UCSD-AML1 (cell line): ENCODE data around the gene RPS6KA5.
A peak's percentile ranks its signal among the peaks of the same experiment; 100 is the strongest.
"Not testable (repeated sequence)": the region's sequence is repeated elsewhere in the genome, so short reads cannot be mapped to it uniquely, and the experiment has no call there.

Source experiments
- DNase-seq: peaks from one replicate; lab custom pipeline; 2025; ENCODE audit not compliant: unreplicated experiment; lab: John Stamatoyannopoulos, UW

RPS6KA5 gene

DNA sequence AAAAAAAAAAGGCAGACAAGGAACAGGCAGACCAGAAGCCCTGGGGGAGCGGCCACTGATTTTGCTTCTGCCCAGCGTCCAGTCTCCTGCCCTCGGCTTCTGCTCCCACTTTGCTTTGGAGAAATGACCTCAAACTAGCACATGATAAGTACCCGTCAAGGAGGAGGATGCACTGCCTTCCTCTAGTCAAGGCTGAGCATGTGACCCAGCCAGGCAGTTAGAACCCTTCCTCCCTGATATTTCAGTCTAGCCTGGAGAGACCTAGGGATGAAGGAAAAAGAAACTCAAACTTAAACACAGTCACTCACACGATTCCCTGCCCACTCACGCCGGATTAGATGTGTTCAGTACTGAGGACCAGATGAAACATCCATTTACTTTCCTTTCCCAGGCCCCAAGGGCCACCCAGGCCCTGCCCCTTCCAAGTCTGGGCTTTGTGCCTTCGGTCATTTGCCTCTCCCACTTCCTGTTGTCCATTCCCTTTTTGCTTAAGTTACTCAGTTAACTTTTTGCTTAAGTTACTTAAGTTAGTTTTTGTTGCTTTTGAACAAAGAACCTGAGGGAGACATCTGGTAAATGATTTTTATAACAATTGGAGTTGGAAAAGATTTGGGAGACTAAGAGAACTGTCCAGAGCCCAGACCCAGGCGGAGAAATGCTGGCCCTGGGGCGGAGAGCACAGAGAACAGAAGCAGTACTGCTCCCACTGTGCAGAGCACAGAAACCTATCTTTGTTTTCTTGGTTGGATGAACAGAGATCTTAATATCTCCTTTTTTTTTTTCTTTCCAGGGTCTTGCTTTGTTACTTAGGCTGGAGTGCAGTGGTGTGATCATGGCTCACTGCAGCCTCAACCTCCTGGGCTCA lies 221.2 kb downstream of the RPS6KA5 start:
- DNase-seq, result no peak

DNA sequence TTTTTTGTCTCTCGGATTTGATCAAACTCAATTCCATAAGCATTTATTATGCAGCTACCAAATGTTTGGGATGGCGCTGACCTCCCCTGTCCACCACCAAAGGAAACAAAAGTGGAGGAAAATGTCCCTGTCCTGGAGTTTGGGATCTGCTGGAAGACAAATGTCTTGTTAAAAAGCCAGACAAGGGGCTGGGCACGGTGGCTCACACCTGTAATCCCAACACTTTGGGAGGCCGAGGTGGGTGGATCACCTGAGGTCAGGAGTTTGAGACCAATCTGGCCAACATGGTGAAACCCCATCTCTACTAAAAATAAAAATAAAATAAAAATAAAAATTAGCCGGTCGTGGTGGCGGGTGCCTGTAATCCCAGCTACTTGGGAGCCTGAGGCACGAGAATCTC lies 221.9 kb downstream of the RPS6KA5 start:
- not testable (repeated sequence) for DNase-seq

DNA sequence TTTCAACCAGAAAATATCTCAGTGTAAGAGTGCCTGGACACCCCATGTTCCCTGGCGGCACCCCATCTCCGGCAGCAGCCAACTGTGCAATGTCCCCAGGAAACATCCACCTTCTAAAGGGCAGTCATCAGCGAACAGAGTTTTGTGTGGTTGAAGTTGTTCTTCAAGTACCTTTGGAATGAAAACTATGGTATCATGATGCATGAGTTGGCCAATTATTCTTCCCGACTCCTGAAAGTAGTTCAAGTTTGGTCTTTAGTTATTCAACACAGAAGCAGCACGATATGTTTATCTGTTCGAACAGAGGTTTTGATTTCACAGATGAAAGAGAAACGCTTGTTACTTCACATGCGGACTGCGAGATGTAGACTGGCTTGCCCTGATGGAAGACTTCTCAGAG lies 223.1 kb downstream of the RPS6KA5 start:
- no peak for DNase-seq

DNA sequence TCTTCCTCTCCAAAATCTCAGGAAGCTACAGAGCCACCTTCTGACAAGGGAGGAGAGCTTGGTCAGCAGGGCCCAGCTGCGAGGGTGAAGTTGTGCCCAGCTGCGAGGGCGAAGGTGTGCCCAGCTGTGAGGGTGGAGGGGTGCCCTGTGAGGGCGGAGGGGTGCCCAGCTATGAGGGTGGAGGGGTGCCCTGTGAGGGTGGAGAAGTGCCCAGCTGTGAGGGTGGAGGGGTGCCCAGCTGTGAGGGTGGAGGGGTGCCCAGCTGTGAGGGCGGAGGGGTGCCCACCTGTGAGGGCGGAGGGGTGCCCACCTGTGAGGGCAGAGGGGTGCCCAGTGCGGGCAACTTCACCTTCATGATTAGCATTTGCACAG lies 223.8 kb downstream of the RPS6KA5 start:
- DNase-seq, result no peak

DNA sequence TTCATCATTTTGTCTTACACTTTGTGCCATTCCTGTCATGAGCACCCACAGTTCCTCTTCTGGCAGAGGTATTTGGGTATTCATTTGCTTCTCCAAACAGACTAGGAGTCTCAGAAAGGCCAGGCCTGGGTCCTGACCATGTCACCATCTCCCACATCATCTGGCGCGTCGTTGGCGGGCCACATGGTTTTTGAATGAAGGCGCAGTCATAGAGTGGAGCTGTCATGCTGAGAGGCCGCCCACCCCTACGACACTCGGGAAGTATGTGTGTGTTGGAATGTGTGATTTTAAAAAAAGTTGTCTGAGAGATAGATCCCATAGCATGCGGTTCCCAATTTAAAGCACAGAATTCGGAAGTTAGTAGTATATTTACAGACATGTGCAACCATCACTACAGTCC lies 228.6 kb downstream of the RPS6KA5 start:
- no peak for DNase-seq

DNA sequence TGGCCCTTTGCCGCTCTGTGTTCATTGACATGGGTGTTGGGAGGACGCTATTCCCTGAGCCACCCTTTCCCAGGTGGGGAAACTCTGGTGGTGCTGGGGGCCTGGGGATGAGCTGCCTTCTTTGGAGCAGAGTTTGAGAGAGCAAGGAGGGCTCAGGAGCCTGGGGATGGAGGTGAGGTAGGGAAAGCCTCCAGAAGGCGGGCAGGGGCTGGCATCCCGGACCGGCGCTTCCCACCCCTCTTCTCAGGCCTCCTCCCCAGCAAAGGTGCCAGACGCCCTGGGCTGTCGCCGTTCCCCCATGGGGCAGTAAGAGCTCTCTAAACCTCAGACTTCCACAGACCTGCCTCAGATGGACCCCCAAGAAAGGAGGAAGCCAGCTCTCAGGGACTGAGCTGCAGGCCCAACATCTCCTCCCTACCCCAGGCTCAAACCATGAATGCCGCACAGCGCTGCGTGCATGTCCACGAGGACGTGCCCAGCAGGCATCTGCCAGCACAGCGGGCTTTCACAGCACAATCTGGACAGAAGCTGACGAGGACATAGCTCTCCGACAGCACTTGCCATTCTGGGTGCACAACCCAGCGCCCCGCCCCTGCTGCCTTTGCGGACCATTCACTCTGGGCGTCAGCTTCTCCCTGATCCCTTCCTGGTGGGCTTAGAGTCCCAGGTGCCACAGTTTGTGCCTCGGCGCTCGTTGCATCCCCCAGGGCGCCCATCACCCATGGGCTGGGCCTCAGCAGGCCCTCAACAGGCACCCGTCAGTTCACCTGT lies 229.3 kb downstream of the RPS6KA5 start:
- DNase-seq, result no peak

DNA sequence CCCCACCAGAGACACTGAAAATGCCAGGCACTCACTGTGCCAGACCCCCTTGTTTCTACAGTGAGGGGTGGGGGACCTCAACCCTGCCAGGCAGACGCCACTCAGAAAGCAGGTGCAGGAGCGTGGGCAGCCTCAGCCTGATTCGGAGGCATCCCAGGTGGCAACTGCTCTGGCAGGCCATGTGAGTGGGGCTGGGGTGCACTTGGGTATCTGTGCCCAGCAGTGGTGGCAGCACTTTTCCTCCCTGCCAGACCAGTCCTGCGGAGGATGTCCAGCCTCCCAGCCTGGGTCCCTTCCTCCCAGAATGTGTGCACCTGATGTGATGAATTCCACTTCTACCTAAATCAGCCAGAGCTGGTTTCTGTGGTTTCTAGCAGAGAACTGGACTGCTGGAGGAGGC lies 230.8 kb downstream of the RPS6KA5 start:
- no peak for DNase-seq

DNA sequence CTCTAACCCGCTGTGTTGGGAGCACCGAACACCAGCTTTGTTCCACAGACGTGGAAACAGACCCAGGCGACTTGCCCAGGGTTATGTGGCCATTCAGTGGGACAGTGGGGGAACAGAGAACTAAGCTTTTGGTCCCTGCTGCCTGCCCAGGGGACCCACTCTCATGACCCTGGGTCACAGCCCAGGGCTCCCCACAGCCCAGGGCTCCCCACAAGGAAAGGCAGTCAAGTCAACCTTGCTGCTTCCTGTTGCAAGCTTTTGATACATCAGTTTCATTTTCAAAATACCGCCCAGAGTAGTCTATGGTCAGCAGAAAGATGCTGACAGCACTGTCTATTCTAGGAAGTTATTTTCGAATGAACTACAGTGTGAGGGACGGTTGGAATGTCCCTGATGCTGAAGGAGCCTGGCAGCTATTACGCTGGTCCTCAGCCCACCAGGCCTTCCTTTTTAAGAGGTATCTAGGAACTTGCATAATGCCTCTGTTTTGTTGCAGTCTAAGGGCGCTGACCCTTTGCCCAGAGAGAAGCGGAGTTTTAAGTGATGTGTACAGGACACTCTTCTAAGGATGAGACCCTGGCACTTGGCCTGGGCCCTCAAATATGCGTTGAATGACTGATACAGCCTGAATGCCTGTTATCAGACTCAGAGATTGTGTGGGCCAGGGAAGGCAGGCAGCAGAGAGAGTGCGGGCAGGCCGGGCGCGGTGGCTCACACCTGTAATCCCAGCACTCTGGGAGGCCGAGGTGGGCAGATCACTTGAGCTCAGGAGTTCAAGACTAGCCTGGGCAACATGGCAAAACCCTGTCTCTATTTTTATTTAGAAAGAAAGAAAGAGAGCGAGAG lies 231.6 kb downstream of the RPS6KA5 start:
- no peak for DNase-seq

DNA sequence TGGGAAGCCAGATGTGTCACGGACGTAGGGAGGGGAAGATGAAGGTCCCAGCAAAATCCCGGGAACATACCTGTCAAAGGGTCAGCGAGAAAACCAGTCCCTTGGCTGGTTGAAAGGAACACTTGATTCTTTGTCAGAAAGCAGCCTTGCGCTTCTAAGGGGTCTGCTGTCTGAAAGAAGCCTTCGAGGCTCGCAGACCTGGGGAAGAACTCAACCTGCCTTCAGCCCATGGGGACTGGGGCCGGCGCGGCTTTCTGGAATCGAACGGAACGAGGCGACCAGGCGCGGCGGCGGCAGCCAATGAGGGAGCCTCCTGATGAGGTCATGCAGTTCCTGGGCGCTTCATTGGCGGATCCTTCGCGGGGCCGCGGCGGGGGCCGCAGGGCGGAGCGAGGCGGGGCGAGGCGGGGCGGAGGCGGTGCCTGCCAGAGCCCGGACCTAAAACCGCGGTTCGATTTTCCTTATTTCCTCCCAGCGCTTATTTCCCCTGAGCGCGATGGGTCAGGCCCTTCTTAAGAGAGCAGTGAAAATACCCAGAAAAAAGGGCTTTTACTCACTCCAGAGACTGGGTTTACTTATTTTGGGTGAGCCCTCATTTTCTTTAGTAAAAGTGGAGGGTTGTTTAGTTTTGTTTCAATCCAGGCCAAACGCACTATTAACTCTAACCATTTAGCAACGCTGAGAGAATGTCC lies 232.4 kb downstream of the RPS6KA5 start:
- no peak for DNase-seq

DNA sequence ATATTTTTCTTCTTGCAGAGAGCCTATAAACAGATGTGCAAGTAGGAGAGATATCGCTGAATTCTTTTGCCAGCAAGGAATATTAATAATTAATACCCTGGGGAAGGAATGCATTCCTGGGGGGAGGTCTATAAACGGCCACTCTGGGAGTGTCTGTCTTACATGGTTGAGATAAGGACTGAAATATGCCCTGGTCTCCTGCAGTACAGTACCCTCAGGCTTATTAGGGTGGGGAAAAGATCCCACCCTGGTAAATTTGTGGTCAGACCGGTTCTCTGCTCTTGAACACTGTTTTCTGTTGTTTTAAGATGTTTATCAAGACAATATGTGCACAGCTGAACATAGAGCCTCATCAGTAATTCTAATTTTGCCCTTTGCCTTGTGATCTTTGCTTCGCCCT lies 236.9 kb downstream of the RPS6KA5 start:
- not testable (repeated sequence) for DNase-seq

DNA sequence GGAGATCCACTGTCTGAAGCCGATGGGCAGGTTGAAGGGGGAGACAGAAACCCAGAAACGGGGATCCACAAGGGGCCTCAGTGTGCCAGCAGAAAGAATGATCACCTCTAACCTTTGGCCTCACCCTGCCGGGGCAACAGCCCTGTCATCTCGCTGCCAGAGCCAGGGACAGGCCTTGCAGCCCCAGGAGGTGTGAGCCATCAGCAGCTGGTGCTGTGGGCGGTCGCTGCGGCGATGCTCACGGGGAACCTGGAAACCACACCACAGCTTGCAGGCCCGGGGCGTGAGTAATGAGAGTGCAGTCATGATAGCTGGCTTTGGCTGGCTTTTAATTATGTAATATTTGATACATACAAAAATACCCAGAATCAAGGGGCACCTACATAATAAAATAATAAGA lies 239.5 kb downstream of the RPS6KA5 start:
- no peak for DNase-seq

DNA sequence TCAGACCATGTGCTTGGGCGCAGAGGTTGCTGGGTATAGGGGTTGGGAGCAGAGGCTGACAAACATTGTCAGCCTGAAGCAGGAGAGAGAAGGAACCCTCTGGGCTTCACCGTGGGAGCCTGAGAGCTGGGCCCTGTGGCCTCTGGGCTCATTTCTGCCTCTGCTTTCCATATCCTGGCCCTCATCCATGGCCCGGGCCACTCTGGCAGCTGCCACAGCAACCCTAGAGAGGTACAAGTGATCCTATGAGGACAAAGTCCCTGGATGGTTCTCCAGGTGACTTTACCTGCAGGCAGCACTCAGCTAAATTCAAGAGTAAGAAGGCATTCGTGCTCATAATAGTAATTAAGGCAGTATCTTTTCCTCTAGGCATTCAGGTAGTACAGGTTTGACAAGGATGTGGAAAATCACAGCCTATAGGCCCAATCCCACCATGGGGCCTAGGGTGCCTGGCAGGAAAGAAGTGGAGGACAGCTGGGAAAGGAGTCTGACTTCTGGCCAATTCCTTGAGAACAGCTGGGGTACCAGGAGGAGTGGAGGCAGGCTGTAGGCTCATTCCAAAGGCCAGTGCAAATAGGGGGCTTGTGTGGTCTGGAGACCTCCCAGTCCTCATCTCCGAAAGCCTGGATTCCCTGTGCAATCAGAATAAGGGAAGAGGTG lies 240.6 kb downstream of the RPS6KA5 start:
- no peak for DNase-seq

DNA sequence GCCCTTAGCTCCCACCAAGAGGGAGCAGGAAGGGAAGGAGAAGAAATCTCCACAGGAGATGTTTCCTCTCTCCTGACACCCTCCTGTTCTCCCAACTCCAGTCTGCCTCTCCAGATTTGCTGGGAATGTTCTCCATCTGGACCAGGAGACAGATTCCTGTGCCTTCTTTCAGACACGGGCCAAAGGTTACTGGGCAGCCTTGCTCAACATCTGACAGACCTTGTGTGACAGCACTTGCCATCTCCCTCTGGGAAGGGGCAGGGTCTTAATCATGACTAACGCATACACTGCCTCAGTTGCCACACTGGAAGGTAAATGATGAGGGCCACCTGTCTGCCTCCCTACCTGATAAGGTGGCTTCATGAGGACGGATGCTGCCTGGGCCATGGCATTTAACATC lies 241.7 kb downstream of the RPS6KA5 start:
- DNase-seq, result no peak

DNA sequence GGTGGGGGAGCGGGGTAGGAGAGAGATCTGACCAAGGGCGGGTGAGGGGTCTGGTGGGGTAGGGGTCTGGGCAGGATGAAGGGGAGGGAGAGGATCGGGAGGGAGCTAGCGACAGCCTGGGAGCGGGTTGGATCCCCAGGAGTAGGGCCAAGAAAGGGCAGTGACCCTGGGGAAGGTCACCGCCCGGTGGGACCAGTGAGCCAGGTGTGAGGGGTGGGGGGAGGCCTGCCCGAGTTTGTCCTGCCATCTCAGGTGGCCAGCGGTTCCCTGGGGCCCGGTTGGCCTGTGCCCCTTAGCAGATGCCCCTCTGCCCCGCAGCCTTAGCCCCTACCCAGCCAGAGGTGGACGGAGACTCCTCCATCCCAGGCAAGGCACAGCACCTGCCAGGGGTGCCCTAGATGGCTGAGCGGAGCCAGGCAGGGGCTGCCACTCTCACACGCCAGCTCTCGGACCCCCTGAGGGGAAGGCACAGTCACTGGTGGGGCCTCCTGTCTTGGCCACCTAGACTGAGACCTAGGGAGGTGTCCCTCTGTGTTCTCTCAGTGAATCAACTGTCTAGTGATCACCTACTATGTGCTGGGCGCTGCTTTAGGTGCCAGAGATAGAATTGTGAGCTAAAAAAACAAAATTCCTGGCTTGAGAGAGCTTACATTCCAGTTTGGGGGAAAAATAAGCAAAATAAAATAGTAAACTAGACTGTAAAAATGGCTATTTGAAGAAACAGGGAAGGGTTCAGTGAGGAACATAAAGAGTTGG lies 243.6 kb downstream of the RPS6KA5 start:
- no peak for DNase-seq

DNA sequence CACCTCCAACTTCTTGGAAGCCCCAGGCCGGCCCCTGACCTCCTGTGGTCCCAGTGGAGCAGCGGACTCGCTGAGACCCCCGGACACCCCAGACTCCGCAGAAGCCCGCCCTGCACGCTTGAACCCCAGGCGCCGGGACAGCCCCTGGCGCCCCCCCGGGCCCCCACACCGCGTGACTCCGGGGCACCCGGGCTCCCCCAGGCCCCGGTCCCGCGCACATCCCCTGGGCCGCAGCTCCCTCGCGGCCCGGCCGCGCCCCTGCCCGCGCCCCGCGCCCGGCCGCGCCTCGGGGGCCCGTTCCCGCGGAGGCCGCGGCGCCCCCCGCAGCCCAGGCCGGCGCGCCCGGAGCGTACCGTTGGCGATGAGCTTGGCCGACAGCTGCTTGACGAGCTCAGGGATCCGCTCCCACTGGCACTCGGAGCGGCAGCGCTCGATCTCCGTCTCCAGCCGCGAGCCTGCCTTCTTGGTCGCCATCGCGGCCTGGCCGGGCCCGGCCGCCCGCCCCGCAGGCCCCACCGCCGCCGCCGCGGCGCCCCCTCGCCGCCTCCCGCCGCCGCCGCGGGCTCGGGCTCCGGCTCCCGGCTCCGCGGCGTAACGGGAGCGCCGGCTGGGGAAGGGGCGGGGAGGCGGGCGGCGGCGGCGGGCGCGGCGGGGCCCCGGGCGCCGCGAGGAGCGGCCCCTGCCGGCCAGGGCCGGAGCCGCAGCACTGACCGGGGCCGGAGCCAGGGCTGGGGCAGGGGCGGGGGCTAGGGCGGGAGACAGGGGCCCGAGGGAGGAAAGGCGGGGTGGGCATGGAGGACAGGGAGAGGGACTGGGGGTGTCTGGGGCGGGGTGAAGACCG lies 244.4 kb downstream of the RPS6KA5 start, which contains the start of gene TTC7B:
TSS of gene TTC7B (minus strand) at position 609 of the 841 bp plus-strand sequence. CDS start at position 474, 135 bp downstream.
- peak; percentile 54 for DNase-seq

DNA sequence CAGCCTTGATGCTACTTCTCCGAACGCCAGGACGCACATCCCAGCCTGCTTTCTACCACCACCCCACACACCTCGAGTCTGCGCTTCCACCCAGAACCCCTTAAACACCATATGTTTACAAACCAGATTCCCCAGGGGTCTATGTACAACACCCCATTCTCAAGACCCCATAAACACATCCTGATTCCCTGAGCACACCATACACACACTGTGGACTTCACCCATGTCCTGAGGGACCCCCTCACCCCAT lies 244.9 kb downstream of the RPS6KA5 start:
- DNase-seq, result no peak

DNA sequence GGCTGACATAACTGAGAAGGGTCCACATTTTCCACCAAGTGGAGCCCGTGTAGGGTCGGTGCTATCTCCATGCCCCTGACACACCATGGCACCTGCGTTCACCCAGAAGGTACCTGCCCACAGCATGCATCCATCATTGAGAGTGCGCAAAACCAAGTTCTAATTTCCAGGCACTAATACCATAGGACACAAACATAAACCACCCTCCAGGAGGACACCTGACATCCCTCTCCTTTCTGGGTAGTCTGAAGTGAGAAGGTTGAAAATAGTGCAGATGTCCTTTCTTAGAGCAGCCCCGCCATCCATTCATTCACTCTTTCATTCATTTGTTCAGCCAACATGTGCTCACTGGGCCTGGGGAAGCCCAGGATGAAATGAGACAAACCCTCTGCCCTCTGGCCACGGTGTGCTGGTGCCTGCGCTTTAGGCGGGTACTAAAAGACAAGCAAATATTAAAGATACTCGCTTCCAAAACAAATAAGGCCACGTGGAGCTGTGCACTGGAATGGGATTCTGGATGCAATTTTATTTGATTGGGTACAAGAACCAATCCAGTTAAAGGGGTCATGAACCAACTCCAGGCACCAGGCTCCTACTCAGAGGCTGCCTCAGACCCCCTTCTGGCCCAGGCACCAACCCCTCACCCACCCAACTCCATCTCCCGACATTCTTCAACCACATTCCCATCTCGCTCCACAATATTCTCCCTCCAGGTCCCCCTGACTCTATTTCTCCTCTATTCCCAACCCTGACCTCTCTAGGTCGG lies 245.5 kb downstream of the RPS6KA5 start:
- DNase-seq, result no peak

DNA sequence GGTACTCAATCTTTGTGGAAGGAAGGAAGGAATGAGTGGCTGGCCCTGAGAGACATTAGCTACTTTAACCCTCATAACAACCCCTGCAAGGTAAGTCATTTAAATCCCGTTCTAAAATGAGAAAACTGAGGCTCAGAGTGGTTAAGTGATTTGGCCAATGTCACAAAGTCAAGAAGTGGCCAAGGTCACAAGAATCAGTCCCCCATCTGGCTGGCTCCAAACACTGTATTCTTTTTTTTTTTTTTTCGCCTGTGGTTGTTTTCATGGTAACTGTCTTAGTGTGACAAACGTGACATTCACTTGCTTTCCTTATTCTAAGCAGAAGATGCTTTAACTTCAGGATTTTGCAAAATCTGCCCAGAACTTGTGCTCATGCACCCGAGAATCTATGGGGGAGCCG lies 247.0 kb downstream of the RPS6KA5 start:
- DNase-seq, result no peak
